Cardiac atrium fibroblast (primary cell): ENCODE measurements around the gene ZNF821. TPM values are rescaled to one million over a fixed set of nuclear protein-coding genes. Genes with fewer than 3 reads are reported as not detected.

Experiments used
- total RNA-seq: library from RNA; depleted of rRNA; stranded (reverse); fragments of >200 nt; gene quantifications from 2 replicates; pipeline ENCODE4 v1.2.3, GENCODE V29; 2015

Gene ZNF821
- total RNA-seq = 4.1 and 6.0 TPM in 2 replicates

GRCh38 chr16:71883849-71884638 is at the start of gene ZNF821:
Gene ZNF821, minus strand, starts transcription at chr16:71884182. Its CDS starts 4,236 bp downstream, at chr16:71879946.

GRCh38 chr16:71894921-71895678 is 11.1 kb upstream of the ZNF821 start, which contains the start of gene IST1:
Gene IST1, plus strand, starts transcription at chr16:71895531. Its CDS starts 20,110 bp downstream, at chr16:71915641.

GRCh38 chr16:71845639-71846430 is 38.1 kb downstream of the ZNF821 start, which contains the start of gene ATXN1L:
Gene ATXN1L, plus strand, starts transcription at chr16:71845976. Its CDS starts 3,765 bp downstream, at chr16:71849741.

Other genes with a start within 250 kb of the ZNF821 start
- gene PHLPP2, start 159.5 kb downstream of the ZNF821 start, total RNA-seq = 3.4 and 3.6 TPM in 2 replicates
- 32.9 and 43.4 TPM in 2 replicates for gene AP1G1, start 75.3 kb downstream of the ZNF821 start, total RNA-seq
- gene ATXN1L, start 38.2 kb downstream of the ZNF821 start, total RNA-seq = 11.2 and 11.5 TPM in 2 replicates
- gene IST1, start 11.3 kb upstream of the ZNF821 start, total RNA-seq = 112 and 122 TPM in 2 replicates
- not detected in 2 replicates for gene PKD1L3, start 116.2 kb upstream of the ZNF821 start, total RNA-seq
- gene DHODH, start 124.6 kb upstream of the ZNF821 start, total RNA-seq = 8.5 and 9.9 TPM in 2 replicates
- 2.8 TPM in 1 of 2 replicates, not detected in the other for gene HP, start 170.3 kb upstream of the ZNF821 start, total RNA-seq
- gene HPR, start 179.0 kb upstream of the ZNF821 start, total RNA-seq = 2.5 and 3.2 TPM in 2 replicates
- gene TXNL4B, start 209.4 kb upstream of the ZNF821 start, total RNA-seq = 9.7 and 10.4 TPM in 2 replicates
- 18.8 and 22.7 TPM in 2 replicates for gene DHX38, start 209.7 kb upstream of the ZNF821 start, total RNA-seq